GM18505 (cell line): Measurements from ENCODE around the gene NFIC.
A peak's percentile ranks its signal among the peaks of the same experiment; 100 is the strongest.

Experiments used
- ATAC-seq: cut with Tn5 transposase; IDR thresholded peaks from one replicate; pipeline ENCODE4 v1.9.1; 2021; ENCODE audit not compliant: unreplicated experiment
- POLR2A ChIP-seq: IDR thresholded peaks from 4 replicates; pipeline ENCODE4 v1.6.1; 2011; ENCODE audit warnings: borderline replicate concordance; ENCODE audit not compliant: insufficient read depth, insufficient read length; ENCODE audit errors: extremely low read depth

NFIC gene

DNA sequence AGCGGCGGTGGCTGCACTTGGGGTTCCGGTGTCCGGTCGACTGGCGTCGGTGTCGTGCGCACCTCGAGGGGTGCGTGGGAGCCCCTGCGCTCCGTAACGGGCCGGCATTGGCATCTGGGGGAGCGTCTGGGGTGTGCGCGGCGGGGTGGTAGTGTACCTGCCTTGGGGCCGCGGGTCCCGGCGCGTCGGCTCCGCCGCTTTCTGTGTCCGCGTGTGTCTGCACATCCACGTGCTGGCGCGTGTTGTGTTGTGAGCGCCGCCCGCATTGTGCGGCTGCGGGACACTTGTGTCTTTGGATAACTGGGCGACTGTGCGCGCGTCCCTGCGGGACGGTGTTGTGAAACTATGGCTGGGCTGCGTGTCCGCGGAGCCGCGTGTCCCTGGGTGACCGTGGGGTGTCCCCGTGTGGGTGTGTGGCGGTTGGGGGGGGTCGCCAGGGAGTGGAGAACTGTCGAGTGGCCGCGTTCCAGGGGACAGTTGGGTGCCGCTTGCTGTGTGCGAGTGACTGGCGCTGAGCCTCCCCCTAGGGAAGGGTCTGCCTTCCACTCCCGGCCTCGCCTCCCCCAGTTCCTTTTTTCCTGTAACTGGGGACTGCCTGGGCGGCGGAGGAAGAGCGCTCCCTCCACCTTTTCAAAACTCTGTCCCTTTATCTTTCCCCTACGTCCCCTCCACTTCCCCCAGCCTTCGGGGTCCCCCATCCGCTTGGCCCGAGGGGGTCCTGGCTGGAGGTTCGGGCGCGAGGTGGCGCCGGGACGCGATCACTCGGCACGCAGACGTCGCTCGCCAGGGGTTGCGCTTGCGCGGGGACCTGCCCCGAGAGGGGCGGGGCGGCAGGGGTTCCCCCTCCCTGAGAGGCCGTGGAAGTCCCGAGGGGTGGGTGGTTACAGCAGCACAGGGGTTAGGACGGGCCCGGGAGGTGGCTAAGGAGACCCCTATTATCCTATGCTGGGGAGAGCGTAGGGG, 5.7 kb upstream of the NFIC start:
- TF ChIP-seq POLR2A: peak; percentile 31
- ATAC-seq: no peak

- no peak for ATAC-seq
- no peak for TF ChIP-seq POLR2A
Measured at GRCh38 chr19:3361384-3362216, 4.8 kb upstream of the NFIC start.

GRCh38 chr19:3362217-3362906, 4.0 kb upstream of the NFIC start:
- ATAC-seq: no peak
- no peak for TF ChIP-seq POLR2A

DNA sequence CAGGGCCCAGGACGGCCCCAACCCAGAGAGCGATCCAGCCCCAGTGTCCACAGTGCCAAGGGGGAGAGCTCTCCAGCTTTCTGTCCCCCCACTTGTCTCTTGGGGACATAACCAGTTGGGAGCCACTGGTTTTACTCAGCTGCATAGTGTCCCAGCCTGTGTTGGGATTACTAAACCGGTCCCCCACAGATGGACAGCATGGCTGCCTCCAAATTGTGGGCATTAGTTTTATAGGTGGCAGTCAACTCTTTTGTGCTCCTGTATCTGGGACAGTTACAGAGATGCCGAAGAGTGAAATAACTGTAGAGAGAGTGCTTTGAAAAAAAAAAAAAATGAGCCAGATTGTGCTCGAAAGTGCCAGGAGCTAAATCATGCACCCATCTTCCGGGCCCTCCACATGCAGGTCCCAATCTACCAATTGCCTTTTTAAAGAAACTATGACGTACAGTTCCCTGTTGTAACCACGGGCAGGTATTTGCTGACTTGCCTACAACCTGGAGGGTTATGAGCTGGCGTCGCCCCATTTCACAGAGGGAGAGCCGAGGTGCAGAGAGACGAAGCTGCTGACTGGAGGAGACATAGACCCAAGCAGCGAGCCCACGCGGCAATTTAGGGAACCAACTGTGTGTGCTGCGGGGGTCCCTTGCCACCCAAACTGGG, 2.4 kb upstream of the NFIC start:
- no peak for TF ChIP-seq POLR2A
- ATAC-seq: no peak

- ATAC-seq: no peak
- TF ChIP-seq POLR2A: no peak
Measured at GRCh38 chr19:3364501-3364858, 1.9 kb upstream of the NFIC start.

DNA sequence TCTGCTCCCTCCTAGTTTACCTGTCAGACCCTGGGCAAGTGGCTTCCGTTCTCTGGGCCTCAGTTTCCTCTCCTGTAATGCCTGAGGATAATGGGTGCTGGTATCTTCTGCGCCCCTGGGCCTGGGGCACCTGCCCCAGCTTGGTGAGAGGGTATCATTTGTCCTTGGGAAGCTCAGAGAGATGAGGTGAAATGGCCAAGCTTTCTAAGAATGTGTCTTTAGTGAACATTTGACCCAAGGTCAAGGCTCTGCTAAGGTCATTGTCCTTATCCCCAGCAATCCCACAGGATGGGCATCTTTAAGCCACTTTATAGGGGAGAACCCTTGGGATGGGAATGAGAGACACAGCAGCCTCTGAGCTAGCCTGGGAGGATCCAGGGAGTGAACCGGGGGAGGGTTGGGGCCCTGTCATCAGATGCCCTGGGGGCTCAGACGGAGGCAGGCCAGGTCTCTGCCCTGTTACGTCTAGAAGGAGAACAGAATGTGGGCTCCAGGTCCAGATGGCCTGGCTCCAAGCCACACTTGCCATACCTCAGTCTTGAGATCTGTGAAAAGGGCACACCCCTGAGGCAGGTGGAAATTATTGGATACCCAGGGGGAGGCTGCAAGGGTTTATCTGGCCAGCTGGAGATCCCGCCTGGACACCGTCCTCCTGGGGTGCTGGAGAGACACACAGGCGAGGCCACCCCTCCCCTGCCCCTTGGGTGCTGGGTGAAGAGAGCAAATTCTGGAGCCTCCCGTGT, 1.1 kb upstream of the NFIC start:
- no peak for TF ChIP-seq POLR2A
- ATAC-seq: no peak

GRCh38 chr19:3366753-3367627, 607 bp downstream of the NFIC start:
- no peak for ATAC-seq
- TF ChIP-seq POLR2A: peak; percentile 11

DNA sequence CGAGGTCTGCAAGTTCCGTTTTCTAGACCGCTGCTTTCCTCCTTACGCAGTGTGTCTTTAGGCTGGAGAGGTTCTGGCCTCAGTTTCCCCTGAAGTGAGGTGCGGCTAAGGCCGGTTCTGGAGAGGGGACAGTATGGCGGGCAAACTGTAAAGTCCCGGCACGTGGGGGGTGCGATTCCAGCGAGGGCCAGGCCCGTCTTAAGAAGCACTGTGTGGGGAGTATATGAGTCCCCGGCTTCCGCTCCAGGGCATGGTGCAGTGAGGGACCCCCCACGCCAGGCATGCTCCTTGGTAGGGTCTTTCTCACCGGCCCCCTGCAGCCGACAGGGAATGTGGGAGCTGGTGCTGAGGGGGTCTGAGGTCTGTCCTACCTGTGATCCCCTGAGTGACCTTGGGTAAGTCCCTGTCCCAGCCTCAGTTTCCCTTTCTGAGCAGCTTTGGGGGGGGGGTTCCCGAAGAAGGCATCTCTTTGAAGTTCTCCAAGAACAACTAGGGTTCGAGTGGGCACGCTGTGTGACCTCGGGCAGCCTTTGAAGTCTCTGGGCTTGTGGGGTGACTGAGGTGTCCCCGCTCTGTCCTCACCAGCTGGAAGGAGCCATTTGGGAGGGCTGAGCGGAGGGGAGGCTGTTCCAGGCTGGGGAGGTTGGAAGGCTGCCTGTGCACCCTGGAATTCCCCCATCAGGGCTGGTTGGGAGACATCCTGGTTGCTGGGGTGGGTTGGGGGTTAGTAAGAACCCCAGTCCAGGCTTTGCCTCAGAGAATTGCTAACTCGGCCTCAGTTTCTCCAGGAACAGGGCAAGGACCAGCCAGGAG, 1.5 kb downstream of the NFIC start:
- no peak for TF ChIP-seq POLR2A
- ATAC-seq: no peak

DNA sequence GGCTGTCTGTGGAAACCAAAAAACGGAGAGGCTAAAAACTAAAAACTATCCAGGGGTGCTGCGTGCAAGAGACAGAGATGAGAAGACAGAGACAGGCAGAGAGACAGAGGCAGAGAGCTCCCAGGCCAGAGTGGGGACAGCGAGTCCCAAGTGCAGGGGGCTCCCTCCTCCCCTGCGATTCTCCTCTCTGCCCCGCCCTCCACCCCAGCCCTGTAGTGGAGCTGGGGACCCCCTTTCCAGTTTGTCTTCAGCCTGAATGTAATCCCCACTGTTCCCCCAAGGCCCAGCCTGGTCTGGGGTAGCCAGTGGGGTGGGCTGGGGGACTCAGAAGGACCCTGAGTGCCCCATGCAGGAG, 2.0 kb downstream of the NFIC start:
- no peak for TF ChIP-seq POLR2A
- ATAC-seq: no peak

GRCh38 chr19:3368848-3369336, 2.5 kb downstream of the NFIC start:
- TF ChIP-seq POLR2A: no peak
- no peak for ATAC-seq

- peak; percentile 44 for TF ChIP-seq POLR2A
- no peak for ATAC-seq
Measured at GRCh38 chr19:3369337-3370213, 3.2 kb downstream of the NFIC start.
